Small intestine (tissue), 7 donors: ENCODE measurements around the gene TMEM92. TPM values are rescaled to one million over a fixed set of nuclear protein-coding genes. Genes with fewer than 3 reads are reported as not detected.
"Not testable (repeated sequence)": the region's sequence is repeated elsewhere in the genome, so short reads cannot be mapped to it uniquely, and the experiment has no call there.

Experiments used
- DNase-seq, 2 donors: peaks; one replicate each; pipeline versions ENCODE4 v3.0.0 to v3.0.0-alpha.2; 2013
- FAIRE-seq: peaks from 2 replicates; lab custom pipeline; 2012; peaks lifted over from hg19 to GRCh38; lab: Jason Lieb, UNC
- H3K27ac ChIP-seq, 3 donors: one replicate each; pipeline ENCODE4 v1.5.1; 2013; ENCODE audit warnings: low read length in 2 of 3, mild to moderate bottlenecking in 2 of 3, control low read depth in 1 of 3, inconsistent platforms in 1 of 3, low read depth in 1 of 3, moderate library complexity in 1 of 3
- H3K27me3 ChIP-seq, 3 donors: one replicate each; pipeline ENCODE4 v1.6.1; 2013; ENCODE audit warnings: low read length in 3 of 3, inconsistent platforms in 1 of 3; ENCODE audit not compliant: control insufficient read depth in 3 of 3, insufficient read depth in 3 of 3
- H3K36me3 ChIP-seq, 3 donors: one replicate each; pipeline ENCODE4 v1.6.1; 2013; ENCODE audit warnings: low read length in 3 of 3, inconsistent platforms in 1 of 3, low read depth in 1 of 3, mild to moderate bottlenecking in 1 of 3, moderate library complexity in 1 of 3; ENCODE audit not compliant: control insufficient read depth in 3 of 3, insufficient read depth in 2 of 3
- H3K4me1 ChIP-seq, 3 donors: one replicate each; pipeline ENCODE4 v1.6.1; 2013; ENCODE audit warnings: low read length in 2 of 3, inconsistent platforms in 1 of 3, low read depth in 1 of 3, mild to moderate bottlenecking in 1 of 3, moderate library complexity in 1 of 3; ENCODE audit not compliant: control insufficient read depth in 3 of 3, insufficient read depth in 2 of 3
- H3K4me3 ChIP-seq, 3 donors: one replicate each; pipeline ENCODE4 v1.5.1; 2013; ENCODE audit warnings: low read length in 3 of 3, control low read depth in 1 of 3, inconsistent platforms in 1 of 3, low read depth in 1 of 3, mild to moderate bottlenecking in 1 of 3, moderate library complexity in 1 of 3
- H3K9me3 ChIP-seq, 2 donors: one replicate each; pipeline ENCODE4 v1.6.1; 2013; ENCODE audit warnings: low read depth in 1 of 2, low read length in 1 of 2; ENCODE audit not compliant: control insufficient read depth in 2 of 2, insufficient read depth in 1 of 2
- WGBS, 3 donors: extraction: QIAGEN DNeasy Blood & Tissue Kit; methylation state at CpG; one replicate each; pipeline ENCODE4 v1.1.7; 2013; 5-methylcytosine and 5-hydroxymethylcytosine counted together
- polyA plus RNA-seq, 4 donors: library from polyadenylated mRNA; stranded (reverse) in 3 of 4; unstranded in 1 of 4; fragments of 200-250 nt in 3 of 4; fragments of 120-200 nt in 1 of 4; gene quantifications; one replicate each; pipeline versions ENCODE4 v1.2.1 to v1.2.3, GENCODE V29; 2013
- donor health status: healthy with polysubstance abuse.
- donor health status: control.
- donor health status: control.
- donor health status: Bipolar disorder and iron deficiency.
- donor health status: healthy.

TMEM92 gene
- polyA plus RNA-seq, 4 donors = 29.1 to 91.1 (median 46.3) TPM

- no peak for FAIRE-seq
Observed at GRCh38 chr17:50312308-50312707, 38.0 kb downstream of the TMEM92 start.

DNA sequence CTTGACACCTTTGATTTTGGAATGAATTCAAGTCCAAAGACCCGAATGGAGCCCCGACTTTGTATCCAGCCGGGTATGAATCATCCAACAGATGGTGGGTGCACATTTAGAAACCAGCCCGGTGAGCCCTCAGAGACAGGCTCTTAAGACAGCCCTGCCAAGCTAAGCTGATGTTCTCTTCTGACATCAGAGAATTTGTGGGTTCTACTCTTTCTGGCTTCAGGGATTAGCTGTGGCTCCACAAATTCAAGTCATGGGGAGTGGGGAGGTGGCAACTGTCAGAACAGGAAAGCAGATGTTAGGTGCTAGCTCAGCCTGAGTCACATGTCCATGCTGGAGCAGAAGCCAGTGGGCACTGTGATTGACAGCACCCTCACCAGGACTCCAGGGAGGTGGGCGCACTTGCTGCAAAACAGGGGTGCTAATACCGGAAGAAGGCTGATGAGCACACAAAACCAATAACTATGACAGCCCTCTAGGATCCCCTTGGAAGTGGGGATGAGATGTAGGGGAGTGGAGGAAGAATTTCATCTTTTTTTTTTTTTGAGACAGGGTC, 40.3 kb downstream of the TMEM92 start:
- no peaks in the 10 kb centered on the region for H3K4me1 ChIP-seq
- H3K27me3 ChIP-seq = peaks cover 0 to 2% (median 0%) of the 10 kb centered on the region in 3 donors
- no peak for DNase-seq
- no peak for FAIRE-seq
- 42 to 78% (median 65%) methylated on average over 6 of the region's 6 CpGs for WGBS, 3 donors
- H3K4me3 ChIP-seq = no peak overlapping the region
- no peaks in the 10 kb centered on the region for H3K36me3 ChIP-seq
- no peaks in the 10 kb centered on the region for H3K9me3 ChIP-seq
- H3K27ac ChIP-seq = no peak overlapping the region

More at GRCh38 chr17:50312308-50312707, 38.0 kb downstream of the TMEM92 start:
- H3K27me3 ChIP-seq = peaks cover 0 to 2% (median 0%) of the 10 kb centered on the region in 3 donors
- 64 to 66% (median 65%) methylated on average over 5 of the region's 5 CpGs for WGBS, 3 donors
- H3K36me3 ChIP-seq = no peaks in the 10 kb centered on the region
- no peak for DNase-seq
- H3K4me3 ChIP-seq = no peak overlapping the region
- H3K9me3 ChIP-seq = peaks cover 0 to 5% of the 10 kb centered on the region in 2 donors
- H3K4me1 ChIP-seq = no peaks in the 10 kb centered on the region
- no peak overlapping the region for H3K27ac ChIP-seq

DNA sequence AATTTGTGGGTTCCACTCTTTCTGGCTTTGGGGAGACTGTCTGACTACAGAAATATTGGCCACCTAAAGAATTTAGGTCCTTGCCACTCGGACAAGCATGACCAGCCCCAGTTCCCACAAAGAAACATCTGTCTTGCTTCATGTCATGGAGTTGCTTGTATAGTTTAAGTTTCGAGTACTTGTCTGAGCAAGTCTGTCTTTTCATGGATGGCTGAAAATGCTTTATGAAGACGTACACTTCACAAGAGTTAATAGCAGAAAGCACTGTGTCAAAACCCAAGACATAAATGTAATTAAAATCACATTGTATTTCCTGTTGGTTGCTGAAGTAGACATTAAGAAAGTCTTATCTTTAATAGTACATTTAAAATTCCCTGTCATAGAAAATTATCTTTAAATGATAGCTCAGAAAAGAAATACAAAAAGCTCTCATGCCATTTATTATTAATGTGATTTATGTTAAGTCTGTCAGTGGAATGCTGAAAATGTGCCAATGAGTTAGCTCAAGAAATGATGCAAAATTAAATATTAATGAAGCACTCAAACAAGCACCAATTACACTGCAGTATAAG, 41.8 kb downstream of the TMEM92 start:
- Histone ChIP-seq H3K27me3 (peaks cover 0 to 2% (median 0%) of the 10 kb centered on the region in 3 donors), H3K27ac (no peak overlapping the region), H3K36me3 (no peaks in the 10 kb centered on the region), H3K9me3 (no peaks in the 10 kb centered on the region), H3K4me1 (no peaks in the 10 kb centered on the region), H3K4me3 (no peak overlapping the region)
- DNase-seq (no peak), FAIRE-seq (no peak)
- WGBS, 3 donors = 66 to 75% (median 72%) methylated on average over 3 of the region's 3 CpGs

GRCh38 chr17:50316660-50317059, 42.4 kb downstream of the TMEM92 start:
- not testable (repeated sequence) for FAIRE-seq, H3K27ac ChIP-seq

DNA sequence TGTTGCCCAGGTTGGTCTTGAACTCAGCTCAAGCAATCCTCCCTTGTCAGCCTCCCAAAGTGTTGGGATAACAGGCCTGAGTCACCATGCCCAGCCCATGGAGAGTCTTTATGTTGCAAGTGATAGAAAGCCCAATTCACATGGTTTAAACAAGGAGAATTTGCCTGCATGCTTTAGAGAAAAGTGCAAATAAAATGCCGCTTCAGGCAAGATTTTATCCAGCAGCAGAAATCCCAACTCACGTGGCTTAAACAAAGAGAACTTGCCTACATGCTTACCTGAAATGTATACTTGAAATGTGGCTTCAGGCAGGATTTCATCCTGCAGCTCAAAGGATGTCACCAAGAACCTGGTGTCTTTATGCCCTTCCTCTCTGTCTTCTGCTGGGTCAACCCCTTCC, 42.9 kb downstream of the TMEM92 start:
- FAIRE-seq (no peak), DNase-seq (no peak)
- H3K9me3 ChIP-seq = no peaks in the 10 kb centered on the region
- H3K36me3 ChIP-seq = no peaks in the 10 kb centered on the region
- no peaks in the 10 kb centered on the region for H3K27me3 ChIP-seq
- no peaks in the 10 kb centered on the region for H3K4me1 ChIP-seq
- H3K4me3 ChIP-seq = no peak overlapping the region
- H3K27ac ChIP-seq = no peak overlapping the region
- WGBS, 3 donors = 78 to 97% (median 90%) methylated on average over 2 of the region's 2 CpGs

More at GRCh38 chr17:50316660-50317059, 42.4 kb downstream of the TMEM92 start:
- WGBS, 3 donors = 87 to 92% (median 88%) methylated on average over 2 of the region's 2 CpGs
- not testable (repeated sequence) for H3K9me3 ChIP-seq, DNase-seq, H3K4me1 ChIP-seq, H3K4me3 ChIP-seq, H3K36me3 ChIP-seq, H3K27me3 ChIP-seq

DNA sequence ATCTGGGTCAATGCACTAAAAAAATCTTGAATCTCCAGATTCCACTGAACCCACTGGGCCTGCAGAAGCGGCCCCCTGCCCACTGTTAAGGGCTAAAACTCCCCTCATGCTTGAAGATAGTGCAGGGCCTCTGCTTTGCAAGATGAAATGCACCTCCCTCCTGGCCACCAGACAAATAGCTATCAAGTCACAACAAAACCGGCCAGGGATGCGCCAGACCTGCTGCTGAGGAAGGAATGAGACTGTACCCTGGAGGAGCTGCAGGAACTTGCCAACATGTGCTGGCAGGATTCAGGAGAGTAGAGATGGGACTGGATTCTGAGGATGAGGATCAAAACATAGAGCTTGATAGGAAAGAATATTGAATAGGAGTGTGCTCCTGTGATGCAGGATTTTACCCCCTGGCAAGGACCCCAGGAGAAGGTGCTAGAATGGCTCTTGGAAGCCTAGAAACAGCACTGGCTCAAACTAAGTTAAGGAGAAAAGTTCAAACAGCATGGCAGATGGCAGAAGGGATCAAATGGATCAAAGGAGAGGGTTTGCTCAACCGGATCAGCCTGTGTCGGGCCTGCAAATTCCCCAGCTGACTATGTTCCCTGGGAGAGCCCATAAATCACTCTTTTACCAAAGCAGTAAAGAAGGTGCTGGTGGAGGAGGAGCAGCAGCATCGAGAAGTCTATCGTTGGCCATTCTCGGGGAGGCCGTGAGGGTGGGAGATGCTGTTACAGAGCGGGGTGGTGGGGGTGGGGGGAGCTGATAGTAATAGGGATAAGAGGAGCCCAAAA, 44.4 kb downstream of the TMEM92 start:
- DNase-seq (no peak), FAIRE-seq (no peak)
- no peak overlapping the region for H3K4me3 ChIP-seq
- no peaks in the 10 kb centered on the region for H3K4me1 ChIP-seq
- H3K27ac ChIP-seq = no peak overlapping the region
- WGBS, 3 donors = 74 to 76% (median 76%) methylated on average over 10 of the region's 10 CpGs
- H3K36me3 ChIP-seq = no peaks in the 10 kb centered on the region
- no peaks in the 10 kb centered on the region for H3K9me3 ChIP-seq
- no peaks in the 10 kb centered on the region for H3K27me3 ChIP-seq

DNA sequence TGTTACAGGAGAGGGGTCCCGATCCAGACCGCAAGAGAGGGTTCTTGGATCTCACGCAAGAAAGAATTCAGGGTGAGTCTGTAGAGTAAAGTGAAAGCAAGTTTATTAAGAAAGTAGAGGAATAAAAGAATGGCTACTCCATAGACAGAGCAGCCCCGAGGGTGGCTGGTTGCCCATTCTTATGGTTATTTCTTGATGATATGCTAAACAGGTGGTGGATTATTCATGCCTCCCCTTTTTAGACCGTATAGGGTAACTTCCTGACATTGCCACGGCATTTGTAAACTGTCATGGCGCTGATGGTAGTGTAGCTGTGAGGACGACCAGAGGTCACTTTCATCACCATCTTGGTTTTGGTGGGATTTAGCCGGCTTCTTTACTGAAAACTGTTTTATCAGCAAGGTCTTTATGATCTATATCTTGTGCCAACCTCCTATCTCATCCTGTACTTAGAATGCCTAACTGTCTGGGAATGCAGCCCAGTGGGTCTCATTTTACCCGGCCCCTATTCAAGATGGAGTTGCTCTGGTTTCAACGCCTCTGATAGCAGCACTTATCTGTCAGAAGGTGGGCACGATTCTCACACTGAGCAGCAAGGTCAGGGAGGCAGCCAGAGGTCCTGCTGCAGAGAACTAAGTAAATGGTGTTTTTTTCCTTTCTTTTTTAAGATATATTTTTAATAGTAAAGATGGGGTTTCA, 45.2 kb downstream of the TMEM92 start:
- Histone ChIP-seq H3K36me3 (no peaks in the 10 kb centered on the region), H3K4me3 (no peak overlapping the region), H3K27me3 (no peaks in the 10 kb centered on the region), H3K9me3 (no peaks in the 10 kb centered on the region), H3K4me1 (no peaks in the 10 kb centered on the region), H3K27ac (no peak overlapping the region)
- 83 to 86% (median 85%) methylated on average over 12 of the region's 12 CpGs for WGBS, 3 donors
- FAIRE-seq (no peak), DNase-seq (no peak)

- 57 to 66% (median 65%) methylated on average over 6 to 7 of the region's 7 CpGs for WGBS, 3 donors
- H3K4me1 ChIP-seq = no peaks in the 10 kb centered on the region
- no peaks in the 10 kb centered on the region for H3K27me3 ChIP-seq
- no peak overlapping the region for H3K27ac ChIP-seq
- H3K9me3 ChIP-seq = no peaks in the 10 kb centered on the region
- DNase-seq (no peak), FAIRE-seq (no peak)
- H3K36me3 ChIP-seq = no peaks in the 10 kb centered on the region
- H3K4me3 ChIP-seq = no peak overlapping the region
Observed at GRCh38 chr17:50322271-50322670, 48.0 kb downstream of the TMEM92 start.
